GM06990 (cell line): ENCODE data around the gene RBM38.

Source experiments
- DNase-seq: peaks from one replicate; pipeline ENCODE4 v3.0.0-alpha.2; 2011; ENCODE audit not compliant: insufficient read length; ENCODE audit errors: extremely low read depth
- H3K27me3 ChIP-seq: replicated peaks from 2 replicates; pipeline ENCODE4 v1.6.0; 2011; ENCODE audit warnings: low read length; ENCODE audit not compliant: control insufficient read depth, insufficient read depth
- H3K36me3 ChIP-seq: 2 replicates; pipeline ENCODE4 v1.5.1; 2011; ENCODE audit warnings: low read length; ENCODE audit not compliant: control insufficient read depth, insufficient read depth
- H3K4me3 ChIP-seq: replicated peaks from 2 replicates; pipeline ENCODE4 v1.5.1; 2011; ENCODE audit warnings: low read depth, mild to moderate bottlenecking, control low read depth, low read length
- TF ChIP-seq, protein P1 (sequence below): IDR thresholded peaks from 2 replicates; pipeline ENCODE4 v1.5.1; 2011; ENCODE audit warnings: low read length, control low read depth, mild to moderate bottlenecking, inconsistent platforms; ENCODE audit not compliant: insufficient read depth, poor library complexity, severe bottlenecking

Gene RBM38

DNA sequence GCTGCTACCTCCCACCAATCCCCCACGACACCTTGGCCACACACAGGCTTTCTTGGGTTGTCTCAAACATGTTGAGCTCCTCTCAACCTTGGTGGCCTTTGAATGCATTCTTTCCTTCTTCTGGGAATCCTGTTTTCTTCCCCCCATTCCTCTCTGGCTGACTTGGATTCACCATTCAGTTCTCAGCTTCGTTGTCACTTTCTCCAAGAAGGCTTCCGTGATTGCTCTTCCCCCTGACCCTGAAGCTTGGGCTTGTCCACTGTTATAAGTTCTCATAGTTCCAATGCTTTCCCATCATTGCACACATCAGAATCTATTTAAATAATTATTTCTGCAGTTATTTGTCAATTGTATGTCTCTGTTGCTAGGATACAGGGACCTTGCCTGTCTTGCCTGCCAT is 64.2 kb downstream of the RBM38 start:
- DNase-seq, result no peak
- no peak overlapping the region for H3K4me3 ChIP-seq
- no peaks in the 10 kb centered on the region for H3K27me3 ChIP-seq
- TF ChIP-seq, protein P1, sequence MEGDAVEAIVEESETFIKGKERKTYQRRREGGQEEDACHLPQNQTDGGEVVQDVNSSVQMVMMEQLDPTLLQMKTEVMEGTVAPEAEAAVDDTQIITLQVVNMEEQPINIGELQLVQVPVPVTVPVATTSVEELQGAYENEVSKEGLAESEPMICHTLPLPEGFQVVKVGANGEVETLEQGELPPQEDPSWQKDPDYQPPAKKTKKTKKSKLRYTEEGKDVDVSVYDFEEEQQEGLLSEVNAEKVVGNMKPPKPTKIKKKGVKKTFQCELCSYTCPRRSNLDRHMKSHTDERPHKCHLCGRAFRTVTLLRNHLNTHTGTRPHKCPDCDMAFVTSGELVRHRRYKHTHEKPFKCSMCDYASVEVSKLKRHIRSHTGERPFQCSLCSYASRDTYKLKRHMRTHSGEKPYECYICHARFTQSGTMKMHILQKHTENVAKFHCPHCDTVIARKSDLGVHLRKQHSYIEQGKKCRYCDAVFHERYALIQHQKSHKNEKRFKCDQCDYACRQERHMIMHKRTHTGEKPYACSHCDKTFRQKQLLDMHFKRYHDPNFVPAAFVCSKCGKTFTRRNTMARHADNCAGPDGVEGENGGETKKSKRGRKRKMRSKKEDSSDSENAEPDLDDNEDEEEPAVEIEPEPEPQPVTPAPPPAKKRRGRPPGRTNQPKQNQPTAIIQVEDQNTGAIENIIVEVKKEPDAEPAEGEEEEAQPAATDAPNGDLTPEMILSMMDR, result no peak
- no peaks in the 10 kb centered on the region for H3K36me3 ChIP-seq

DNA sequence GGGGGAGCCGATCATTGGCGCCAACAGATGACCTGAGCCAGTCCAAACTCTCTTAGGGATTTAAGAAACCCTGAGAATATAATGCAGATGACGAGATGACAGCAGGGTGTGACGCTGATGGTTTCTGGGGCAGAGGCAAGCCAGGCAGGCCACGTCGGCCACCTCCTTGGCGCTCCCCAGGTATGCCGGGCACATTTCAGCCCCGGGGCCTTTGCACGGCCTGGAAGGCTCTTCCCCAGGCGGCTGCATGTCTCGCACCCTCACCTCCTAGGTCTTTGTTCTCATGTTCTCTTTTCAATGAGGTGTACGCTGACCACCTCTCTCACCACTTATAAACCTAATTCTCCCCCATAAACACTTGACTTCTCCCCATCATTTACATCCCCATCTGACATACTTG is 64.9 kb downstream of the RBM38 start:
- no peaks in the 10 kb centered on the region for H3K36me3 ChIP-seq
- no peak for DNase-seq
- TF ChIP-seq, protein P1, result no peak
- no peak overlapping the region for H3K4me3 ChIP-seq
- H3K27me3 ChIP-seq, result no peaks in the 10 kb centered on the region

DNA sequence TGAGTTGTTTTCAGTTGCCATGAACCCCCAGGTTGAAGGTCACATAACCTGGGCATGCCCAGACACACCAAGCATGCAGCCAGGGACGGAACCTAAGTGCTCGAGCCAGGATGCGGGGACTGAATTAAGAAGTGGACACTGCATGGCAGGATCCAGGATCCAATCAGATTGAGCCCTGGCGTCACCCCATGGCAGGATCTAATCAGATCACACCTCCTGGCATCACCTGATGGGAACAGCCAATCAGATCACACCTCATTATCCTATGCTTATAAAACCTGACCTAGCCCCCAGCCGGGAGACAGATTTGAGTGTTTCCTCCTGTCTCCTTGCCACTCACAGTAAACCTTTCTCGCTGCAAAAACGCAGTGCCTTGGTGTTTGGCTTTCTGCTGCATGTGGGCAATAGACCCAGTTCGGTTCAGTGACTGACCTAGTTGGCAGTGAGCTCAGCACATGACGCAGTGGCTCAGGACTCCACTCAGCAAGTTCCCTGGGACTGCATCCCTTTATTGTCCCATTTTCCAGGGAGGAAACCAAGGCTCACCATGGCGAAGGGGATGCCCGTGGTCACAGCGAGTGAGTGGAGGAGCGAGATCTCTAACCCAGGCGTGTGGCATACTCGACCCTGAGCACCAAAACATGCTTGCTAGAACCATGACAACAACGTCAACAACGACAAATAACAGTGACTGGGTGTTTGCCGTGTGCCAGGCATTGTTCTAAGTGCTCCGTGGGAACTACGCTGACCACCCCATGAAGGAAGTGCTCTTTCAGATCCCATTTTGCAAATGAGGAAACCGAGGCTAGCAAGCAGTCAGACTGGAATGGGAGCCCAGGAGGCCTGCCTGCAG is 66.3 kb downstream of the RBM38 start:
- TF ChIP-seq, protein P1, result no peak
- Histone ChIP-seq H3K36me3 (no peaks in the 10 kb centered on the region), H3K4me3 (no peak overlapping the region), H3K27me3 (no peaks in the 10 kb centered on the region)
- no peak for DNase-seq

DNA sequence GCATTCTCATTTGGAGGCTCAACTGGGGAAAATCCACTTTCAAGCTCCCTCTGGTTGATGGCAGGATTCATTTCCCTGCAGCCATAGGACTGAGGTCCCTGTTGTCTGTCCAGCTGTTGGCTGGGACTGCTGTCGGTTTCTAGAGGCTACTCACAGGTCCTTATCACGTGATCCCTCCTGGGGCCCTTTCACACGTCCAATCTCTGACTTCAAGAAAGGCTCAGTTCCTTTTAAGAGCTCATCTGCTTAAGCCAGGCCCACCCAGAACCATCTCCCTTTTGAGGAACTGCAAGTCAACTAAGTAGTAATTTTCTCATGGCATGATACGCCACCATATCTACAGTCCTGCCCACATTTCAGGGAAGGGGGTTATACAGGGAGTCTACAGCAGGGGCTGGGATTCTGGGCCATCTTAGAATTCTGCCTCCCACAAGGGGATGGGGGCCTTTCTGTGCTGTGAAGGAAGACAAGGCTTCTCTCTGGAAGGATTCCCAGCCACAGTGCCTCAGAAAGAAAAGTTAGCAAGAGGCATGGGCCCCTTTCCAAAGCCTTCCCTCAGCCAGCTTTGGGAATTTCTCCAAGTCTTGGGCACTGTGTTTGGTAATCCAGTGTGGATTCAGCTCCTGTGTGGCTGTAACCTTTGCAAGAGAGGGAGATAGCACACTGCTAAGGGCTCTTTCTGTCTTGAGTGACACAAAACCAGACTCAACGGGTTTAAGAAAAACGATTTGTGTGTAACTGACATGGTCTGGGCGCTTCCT is 67.4 kb downstream of the RBM38 start:
- Histone ChIP-seq H3K27me3 (no peaks in the 10 kb centered on the region), H3K36me3 (no peaks in the 10 kb centered on the region)

More for the DNA sequence above, 67.4 kb downstream of the RBM38 start:
- no peak overlapping the region for H3K4me3 ChIP-seq
- TF ChIP-seq, protein P1, result no peak
- no peak for DNase-seq
